Measurements from ENCODE around the gene SPOP.

GRCh38 chr17:49716668-49717364 is 38.9 kb upstream of the SPOP start:
- TF ChIP-seq, protein P1, sequence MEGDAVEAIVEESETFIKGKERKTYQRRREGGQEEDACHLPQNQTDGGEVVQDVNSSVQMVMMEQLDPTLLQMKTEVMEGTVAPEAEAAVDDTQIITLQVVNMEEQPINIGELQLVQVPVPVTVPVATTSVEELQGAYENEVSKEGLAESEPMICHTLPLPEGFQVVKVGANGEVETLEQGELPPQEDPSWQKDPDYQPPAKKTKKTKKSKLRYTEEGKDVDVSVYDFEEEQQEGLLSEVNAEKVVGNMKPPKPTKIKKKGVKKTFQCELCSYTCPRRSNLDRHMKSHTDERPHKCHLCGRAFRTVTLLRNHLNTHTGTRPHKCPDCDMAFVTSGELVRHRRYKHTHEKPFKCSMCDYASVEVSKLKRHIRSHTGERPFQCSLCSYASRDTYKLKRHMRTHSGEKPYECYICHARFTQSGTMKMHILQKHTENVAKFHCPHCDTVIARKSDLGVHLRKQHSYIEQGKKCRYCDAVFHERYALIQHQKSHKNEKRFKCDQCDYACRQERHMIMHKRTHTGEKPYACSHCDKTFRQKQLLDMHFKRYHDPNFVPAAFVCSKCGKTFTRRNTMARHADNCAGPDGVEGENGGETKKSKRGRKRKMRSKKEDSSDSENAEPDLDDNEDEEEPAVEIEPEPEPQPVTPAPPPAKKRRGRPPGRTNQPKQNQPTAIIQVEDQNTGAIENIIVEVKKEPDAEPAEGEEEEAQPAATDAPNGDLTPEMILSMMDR (IDR thresholded peaks at IDR 0.05): no peak
- TF ChIP-seq EP300 (IDR thresholded peaks at IDR 0.05): no peak

Data from ovary (tissue), 3 donors.